HG03025 (cell line): ENCODE measurements around the gene LOXHD1.

Experiments used
- ATAC-seq: cut with Tn5 transposase; IDR thresholded peaks from one replicate; pipeline ENCODE4 v1.9.1; 2021; ENCODE audit warnings: mild to moderate bottlenecking, moderate library complexity; ENCODE audit not compliant: unreplicated experiment, low FRiP score

LOXHD1 gene

DNA sequence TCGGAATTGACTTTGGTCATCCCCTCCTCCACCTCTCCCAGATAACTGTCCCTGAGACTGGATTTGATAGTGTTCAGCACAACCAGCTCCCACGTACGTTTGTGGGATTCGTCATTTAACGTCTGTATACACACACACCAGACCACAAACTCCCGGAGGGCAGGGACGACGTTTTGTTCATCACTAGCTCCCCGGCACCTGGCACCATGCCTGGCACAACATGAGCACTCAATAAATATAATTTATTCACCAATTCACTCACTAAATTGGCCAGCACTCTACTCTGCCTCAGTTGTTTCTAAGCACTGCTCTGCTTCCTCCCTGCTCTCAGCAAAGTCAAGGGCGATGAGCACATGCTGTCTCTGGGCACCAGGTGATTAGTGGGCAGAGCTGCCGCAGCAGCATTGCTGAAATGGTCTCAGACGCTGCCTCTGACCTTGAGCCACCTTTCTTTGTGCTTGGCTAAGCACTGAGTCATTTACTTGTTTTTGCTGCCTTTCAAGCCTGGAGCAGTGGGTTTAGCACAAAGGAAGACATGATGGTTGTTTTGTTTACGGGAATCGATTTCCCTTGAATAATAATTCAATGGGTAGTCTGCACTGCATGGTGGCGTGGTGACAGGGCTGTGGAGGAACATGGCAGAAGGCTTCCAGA, 19.3 kb upstream of the LOXHD1 start:
- ATAC-seq: no peak

DNA sequence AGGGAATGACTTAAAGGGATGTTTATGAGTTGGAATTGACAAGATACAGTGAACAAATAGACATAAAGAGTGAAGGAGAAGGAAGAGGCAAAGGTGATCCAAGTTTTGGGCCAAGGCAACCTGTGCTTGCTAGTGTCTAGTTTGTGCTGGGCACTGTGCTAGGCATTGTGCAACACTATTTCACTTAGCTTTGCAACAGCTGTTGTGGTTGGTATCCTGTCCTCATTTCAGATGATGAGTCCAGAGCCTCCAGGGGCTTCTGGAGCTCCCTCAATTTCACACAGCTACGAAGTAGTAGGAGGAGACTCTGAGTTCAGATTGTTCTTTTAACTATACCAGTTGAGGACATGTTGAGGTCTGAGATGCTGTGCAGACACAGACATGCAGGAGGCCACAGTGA, 18.1 kb upstream of the LOXHD1 start:
- no peak for ATAC-seq

DNA sequence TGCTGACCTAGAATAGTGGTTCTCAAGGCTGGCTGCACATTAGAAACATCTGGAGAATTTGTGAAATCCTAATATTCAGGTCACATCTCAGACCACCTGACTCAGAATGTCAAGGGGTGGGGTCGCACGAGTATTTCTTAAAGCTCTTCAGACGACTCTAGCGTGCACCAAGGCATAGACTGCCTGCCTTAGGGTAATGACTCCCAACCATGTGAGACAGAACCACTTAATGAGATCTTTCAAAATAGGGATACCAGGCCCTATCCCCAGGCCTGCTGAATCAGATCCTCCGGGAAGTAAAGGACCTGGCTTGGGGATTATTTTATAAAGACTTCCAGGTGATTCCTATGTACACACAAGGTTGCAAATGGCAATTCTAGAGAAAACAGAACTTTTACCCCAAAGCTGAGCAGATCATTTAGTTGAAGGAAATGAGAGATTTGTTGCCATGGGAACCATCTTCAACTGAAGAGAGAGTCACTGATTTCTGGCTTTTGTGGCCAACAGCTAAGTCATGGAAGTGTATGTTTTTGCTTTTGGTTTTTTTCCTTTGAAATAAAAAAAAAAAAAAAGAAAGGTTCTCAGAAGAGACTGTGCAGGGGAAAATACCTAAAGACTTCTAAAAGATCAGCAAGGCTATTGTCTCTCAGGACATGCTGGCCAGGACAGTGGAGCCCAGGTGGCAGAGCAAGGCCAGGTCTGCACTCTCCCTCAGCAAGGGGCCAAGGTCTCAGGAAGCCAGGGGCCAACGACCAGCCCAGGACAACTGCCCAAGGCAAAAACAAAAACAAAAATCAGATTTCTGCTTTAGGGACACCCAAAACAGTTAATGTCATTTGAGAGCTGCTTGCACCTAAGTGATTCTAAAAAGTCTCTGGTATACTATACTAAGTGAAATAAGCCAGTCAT, 15.3 kb upstream of the LOXHD1 start:
- no peak for ATAC-seq

DNA sequence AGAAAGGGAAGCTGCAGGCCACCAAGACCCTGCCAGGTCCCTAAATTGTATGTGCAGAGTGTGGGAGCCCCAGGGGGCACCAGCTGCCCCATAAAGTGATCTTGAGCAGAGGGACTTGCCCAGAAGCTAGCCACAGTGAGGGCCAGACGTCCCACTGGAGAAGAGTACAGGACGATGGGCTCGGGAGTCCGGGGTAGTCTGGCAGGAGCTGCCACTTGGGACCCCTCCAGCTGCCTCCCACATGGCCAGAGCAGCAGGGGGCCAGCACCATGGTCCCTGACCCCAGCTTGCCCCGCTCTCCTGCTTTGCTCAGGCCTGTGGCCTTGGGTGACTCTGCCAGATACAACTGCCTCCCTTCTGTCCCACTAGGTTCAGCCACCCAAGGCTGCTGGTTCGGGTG, 11.7 kb upstream of the LOXHD1 start:
- no peak for ATAC-seq

DNA sequence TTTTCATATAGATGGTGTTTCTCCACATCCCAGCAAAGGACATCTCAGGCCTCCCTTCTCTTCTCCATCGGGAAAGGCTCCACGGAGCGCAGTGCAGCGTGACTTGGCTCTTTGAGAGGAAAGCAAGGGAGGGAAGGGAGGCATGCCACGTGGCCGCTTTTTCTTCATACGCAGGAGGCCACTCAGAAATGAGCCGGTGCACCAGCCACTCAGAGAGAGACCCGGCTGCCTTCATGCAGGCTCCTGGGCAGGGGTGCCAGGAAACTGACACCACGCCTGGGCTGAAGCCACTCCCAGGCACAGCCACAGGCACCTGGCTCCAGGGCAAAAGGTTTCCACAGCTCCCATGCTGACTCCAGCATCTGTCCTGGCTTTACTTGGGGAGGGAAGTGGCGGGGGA, 11.1 kb upstream of the LOXHD1 start:
- ATAC-seq: no peak

DNA sequence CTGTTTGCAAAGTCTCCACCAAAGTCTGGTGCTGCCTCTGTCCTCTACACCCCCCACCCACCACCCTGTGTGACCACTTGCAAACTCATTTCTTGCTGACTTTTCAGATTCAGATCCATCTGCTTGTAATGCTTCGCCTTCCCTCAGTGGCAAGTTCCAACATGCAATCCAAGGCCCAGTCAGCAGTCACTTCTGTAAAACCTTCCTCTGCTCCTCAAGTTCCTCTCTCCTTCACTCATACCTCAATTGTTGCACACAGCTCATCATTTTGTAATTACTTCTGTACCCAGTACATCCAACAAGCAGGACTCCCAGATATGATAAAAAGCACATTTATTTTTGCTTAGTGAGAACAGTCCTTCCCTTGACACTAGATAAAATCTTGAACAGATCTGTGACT, 6.5 kb upstream of the LOXHD1 start:
- ATAC-seq: no peak

DNA sequence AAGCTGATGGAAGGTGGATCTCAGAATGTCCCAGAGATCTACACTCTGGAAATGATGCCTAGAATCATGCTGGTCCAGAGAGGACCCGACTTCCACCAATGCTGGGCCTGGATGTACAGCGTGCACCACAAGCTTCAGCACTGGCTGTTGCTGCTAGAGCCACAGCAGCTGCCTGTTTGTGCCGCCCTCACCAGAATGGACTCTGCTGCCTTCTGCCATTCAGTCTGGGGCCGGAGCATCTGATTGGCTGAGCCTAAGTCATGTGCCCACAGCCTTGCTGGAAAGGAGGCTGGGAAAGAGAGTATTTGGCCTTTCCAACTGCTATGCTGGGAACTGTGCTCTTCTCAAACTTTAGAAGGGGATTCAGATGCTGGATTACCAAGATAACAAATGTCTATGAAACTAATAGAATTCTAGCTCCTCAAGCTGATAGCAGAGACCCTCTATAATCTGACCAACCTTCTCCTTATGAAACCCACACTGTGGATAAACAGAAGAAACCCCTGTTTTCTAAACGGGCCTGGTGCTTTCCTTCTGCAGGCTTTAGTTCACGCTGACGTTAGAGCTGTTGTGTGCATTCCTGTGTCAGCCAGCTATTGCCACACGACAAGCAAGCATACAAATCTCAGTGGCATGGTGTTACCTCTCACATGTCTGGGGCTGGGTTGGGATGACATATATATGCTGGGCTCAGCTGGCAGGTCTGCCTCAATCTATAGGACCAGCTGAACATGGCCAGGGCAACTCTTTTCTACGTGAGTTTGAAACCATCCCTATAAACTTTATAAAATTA, 4.1 kb upstream of the LOXHD1 start:
- ATAC-seq: no peak

DNA sequence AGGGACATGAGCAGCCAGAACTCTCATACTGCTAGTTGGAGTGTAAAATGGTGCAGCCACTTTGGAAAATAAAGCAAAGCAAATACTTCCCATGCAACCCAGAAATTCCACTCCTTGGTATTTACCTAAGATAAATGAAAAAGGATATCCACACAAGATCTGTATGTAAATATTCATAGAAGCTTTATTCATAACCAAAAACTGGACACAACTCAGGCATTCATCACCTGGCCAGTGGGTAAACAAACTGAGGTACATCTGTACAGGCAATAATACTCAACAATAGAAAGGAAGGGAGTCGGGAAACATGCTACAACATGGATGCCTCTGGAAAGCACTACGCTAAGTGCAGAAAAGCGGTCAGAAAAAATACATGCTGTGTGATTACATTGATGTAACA, 2.5 kb upstream of the LOXHD1 start:
- no peak for ATAC-seq

DNA sequence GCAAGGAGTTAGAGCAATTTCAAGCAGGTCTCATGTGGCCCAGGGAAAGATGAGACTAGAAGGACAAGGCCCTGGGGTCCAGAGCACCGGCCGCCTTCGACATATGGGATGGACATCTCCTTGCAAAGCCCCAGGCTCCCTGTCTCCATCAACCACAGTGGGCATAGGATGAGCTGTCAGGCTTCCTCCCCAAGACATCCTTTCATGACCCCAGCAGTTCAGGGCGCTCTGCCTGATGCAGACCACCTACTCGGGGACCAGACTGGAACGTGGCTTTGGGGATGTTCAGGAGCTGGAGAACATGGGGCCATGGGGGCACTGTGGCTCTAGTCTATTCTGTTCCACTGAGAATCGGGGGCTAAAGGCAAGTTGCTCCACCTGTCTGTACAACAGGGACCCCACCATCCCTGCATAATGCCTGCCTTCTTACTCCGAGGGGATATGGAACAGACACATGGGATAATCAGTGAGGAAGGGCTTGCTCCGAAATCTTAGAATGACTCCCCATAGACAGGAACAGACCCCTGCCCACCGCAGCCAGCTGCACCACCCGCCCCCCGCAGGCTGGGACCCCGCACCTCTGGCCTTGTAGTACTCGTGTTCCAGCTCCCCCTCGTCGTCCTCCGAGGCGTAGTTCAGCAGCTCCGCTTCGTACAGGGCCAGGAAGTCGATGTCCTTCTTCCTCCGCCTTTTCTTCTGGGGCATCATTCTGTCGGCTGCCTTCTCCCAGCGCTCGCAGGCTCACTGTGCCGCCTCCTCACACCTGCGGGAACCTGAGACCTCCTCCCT, 500 bp downstream of the LOXHD1 start:
- no peak for ATAC-seq

DNA sequence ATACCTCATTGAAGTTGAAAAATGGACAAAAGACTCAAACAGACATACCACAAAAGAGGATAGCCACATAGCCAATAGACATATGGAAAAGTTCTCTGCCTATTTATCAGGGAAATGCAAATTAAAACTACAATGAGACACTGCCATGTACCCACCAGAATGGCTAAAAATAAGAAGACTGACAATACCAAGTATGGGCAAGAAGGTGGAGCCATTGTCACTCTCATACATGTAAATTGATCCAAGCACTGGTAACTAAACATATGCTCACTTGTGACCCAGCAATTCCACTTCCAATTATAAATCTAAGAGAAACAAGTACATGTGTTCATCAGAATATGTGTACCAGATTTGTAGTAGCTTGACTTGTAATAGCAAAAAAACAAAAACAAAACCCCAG, 4.6 kb downstream of the LOXHD1 start:
- ATAC-seq: no peak

DNA sequence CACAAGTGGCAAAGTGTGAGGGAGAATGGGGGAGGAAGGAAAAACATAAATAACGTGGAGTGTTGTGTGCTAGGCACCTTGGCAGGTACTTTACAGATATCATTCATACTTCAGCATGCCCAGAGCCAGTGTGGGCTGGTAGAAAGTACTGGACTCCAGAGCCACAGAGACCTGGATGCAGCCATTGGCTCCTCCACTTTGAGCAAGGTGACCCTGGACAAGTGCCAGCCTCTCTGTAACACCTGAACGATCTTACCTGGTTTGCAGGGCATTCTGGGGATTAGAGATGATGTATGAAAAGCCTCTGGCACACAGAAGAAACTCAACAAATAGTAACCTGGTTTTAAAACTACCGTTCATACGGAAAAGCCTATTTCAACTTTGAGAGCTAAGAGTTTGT, 6.3 kb downstream of the LOXHD1 start:
- ATAC-seq: no peak

DNA sequence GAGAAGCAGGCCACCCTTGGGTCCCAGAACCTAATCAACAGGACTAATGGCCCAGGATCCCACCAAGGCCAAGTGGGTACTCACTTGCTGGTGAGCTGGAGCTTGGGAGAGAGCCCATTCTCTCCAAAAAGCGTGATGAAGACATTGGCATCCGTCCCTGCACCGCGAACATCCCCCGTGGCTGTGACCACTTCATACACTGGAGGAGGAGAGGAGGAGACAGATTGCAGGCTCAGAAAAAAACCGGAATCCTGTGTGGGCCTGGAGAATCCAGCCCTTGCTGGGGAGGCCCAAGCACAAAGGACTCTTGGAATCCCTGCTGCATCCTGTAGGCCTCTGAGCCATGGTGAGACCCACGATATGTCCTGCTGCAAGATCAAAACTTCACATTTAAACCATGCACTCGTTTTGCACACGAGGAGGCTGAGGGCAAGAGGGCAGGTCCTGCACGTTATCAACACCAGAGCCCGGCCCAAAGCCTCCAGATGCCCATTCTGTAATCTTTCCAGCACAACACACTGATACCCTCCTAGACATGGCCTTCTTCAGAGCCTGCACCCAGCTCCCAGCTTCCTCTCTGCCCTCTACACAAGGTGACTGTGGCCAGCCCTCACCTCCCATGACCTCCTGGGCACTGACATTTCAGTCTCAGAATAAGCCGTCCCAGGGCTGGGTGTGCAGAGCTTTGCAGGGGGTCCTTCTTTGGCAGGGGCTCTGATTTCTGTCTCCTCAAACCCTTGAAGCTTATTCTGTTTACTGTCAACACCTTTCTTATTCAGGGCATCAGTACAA, 7.8 kb downstream of the LOXHD1 start:
- ATAC-seq: no peak

DNA sequence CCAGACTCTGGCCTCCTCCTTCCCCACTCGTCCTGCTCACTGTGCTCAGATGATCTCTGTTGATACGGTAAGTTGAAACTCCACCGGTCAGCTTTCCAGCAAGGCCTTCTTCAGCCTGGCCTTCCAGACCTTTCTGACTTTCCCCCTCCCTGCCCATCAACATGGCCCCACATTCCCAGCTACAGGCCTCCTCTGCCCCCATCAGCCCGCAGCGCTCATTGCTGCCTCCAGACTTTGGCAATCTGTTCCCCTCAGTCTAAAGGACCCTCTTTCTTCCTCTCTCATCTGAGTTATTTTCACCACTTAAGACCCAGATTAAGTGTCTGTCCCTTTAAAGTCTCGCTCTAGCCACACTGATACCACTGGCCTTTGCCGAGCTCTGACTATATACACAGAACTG, 10.6 kb downstream of the LOXHD1 start:
- no peak for ATAC-seq

DNA sequence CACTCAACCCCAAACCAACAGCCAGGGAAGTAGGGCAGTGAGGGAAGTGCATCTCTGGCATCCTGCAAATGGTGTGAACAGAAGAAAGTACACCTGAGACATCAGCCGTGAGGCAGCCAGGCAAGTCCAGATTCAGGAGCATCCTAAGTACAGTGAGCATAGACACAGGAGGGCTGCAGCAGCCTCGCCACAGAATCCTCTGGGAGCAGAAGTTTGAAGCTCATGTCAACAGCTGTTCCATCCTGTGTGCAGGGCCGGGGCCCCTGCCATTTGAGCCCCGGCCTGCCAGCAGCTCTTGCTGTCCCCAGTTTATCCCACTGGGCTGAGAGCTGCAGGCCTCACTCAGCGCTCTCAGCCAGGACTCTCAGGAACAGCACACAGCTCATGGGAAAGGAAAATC, 14.5 kb downstream of the LOXHD1 start:
- no peak for ATAC-seq

DNA sequence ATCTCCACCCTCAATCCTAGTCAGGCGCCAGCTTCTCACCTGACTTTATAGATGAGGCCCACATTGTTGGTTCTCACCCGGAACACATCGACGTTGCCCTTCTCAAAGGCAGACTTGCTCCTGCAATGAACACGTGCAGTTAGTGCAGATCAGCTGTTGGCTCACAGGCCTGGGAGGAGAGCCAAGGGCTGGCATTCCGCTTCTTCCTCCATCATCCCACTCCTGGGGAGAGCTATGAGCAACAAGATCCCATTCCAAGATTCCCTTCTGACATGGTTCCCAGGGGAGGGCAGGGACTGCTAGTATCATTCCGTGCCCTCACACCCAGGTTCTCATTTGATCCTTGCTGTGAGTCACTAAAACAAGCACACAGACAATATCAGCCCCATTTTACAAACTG, 15.1 kb downstream of the LOXHD1 start:
- ATAC-seq: no peak

DNA sequence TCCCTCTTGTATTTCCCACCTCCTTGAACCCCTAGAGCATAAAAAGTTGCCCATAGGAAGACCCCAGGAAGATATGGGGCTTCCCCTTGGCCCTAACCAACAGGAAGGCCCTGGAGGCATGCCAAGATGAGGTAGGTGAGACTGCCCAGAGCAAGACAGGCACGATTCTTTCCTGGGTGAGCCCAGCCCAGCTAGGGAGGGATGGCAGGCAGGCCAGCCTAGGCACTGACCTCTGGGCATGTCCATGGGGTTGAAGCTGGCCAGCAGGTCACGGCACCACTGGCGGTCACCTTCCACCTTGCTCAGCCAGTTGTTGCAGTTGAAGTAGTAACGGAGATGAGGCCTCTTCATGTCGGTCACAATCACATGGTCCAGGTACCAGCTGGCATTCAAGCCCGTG, 17.6 kb downstream of the LOXHD1 start:
- ATAC-seq: no peak

DNA sequence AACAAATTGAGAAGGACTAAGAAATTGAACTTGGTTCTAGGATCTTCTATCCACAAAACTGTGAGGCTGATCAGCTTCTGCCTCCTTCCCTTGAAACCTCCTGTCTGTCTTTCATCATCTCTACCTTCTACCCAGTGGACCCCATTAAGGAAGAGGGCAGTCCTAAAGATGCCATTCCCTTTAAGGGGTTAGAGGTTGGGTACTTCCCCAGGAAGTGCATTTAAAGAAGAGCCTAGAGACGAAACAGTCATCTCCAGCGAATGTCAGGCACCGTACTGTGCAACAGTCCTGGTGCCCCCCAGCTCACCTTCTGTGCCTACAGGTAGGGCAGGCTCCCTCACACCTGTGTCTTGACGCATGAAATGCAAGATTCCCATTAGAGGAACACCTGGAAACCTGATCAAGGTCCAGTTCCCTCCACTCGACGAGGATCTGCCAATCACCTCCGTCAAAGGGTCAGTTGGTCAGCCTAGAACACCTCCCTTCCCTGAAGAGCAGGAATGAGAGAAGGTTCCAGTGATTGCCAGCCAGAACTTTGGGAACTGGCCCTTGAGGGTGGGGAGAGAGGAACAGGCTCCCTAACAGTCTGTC, 20.9 kb downstream of the LOXHD1 start:
- no peak for ATAC-seq

DNA sequence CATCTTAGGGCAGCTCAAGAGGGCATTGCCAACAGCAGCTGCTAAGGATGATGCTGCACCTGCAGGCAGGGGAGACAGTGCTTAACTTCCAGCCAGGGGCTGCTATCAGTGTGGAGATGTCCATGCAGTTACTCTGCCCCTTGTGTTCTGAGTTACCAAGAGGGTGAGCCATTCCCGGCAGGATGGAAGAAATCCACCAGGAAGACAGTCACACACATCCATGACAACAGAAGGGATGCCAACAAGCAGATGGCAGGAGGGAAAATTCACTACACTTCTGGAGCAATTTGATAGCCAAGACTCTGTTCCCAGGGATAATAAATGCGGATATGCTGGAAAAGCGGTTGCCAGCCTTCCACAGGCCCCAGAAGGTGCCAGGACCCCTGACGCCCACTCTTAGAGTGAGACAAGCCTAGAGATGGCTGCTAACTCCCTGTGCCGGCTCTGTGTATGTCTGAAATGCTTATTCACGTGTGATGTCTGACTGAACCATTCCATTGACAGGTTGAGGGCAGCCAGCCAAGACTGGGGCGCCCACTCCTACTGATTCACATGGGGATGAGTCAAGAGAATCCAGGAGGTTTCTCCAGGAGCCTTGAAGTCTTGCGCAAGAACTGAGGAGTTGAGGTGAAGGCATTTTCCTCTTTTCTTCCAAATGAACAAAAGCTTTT, 24.5 kb downstream of the LOXHD1 start:
- no peak for ATAC-seq

DNA sequence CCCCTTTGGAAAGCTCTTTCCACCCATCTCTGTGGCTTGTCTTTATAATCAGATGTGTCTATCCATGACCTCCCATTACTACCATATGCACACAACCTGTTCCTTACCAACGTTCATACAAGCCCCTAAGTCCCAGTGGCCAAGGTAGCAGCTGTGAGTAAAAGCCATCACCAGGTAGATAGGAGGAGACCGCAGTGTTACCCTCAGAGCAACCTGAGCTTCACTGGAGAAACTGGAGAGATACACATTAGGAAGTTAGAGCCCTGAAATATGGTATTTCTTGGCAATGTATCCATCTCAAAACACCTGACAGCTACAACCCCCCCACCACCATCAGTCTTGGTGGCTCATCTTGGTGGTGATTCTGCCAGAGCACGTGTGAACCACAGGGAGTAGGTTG, 26.0 kb downstream of the LOXHD1 start:
- no peak for ATAC-seq
